ENCODE results near the gene MAPKAPK3. TPM values are rescaled to one million over a fixed set of nuclear protein-coding genes. Genes with fewer than 3 reads are reported as not detected.

MAPKAPK3 gene
- total and polyA plus RNA-seq, 2 donors (not counting 3 experiments of a cell fraction or from before 2014, with no cell fraction given) = 21.3 to 30.5 TPM

- FAIRE-seq = no peak
- BruUV-seq (replicated peaks) = no TSS peak
- no peak for DNase-seq (ENCODE audit: low read depth, low spot score)
- H3K36me3 ChIP-seq (ENCODE audit: control insufficient read depth in 2 of 2, extremely low read depth in 1 of 2, insufficient read depth in 2 of 2, low read length in 2 of 2) = no peaks in the 10 kb centered on the region
- intact Hi-C loops (cut with micrococcal nuclease) = no loop called here
- H3K9me1 ChIP-seq (replicated peaks; ENCODE audit: control insufficient read depth, extremely low read depth, insufficient read depth, low read length) = no peaks in the 10 kb centered on the region
- H3K9ac ChIP-seq (replicated peaks; ENCODE audit: extremely low read depth, insufficient read depth, low read length) = no peak overlapping the region
- TF ChIP-seq FOS (IDR thresholded peaks at IDR 0.05; ENCODE audit: borderline replicate concordance, insufficient read depth, low read length) = no peak
- no peak for TF ChIP-seq EZH2 (IDR thresholded peaks at IDR 0.05; ENCODE audit: borderline replicate concordance, low read depth, low read length, severe bottlenecking)
- no peak for TF ChIP-seq JUN (IDR thresholded peaks at IDR 0.05; ENCODE audit: borderline replicate concordance, insufficient read depth, insufficient read length, low read depth)
- TF ChIP-seq GATA2 (IDR thresholded peaks at IDR 0.05; ENCODE audit: insufficient read depth, insufficient read length, low read depth, low read length) = no peak
- TF ChIP-seq POLR2AphosphoS5 (IDR thresholded peaks at IDR 0.05; ENCODE audit: insufficient read depth, low read depth, low read length) = no peak
- TF ChIP-seq POLR2A (IDR thresholded peaks at IDR 0.05; ENCODE audit: low read depth, low read length) = no peak
- TF ChIP-seq MAX (IDR thresholded peaks at IDR 0.05; ENCODE audit: insufficient read depth, insufficient read length) = no peak
- no peak for TF ChIP-seq MYC (IDR thresholded peaks at IDR 0.05; ENCODE audit: low read depth, low read length)
- TF ChIP-seq CTCF (IDR thresholded peaks at IDR 0.05; ENCODE audit: extremely low read depth in 1 of 2, insufficient read depth in 1 of 2, low read depth in 1 of 2, low read length in 2 of 2) = no peak
- no peaks in the 10 kb centered on the region for H3K4me1 ChIP-seq (ENCODE audit: control insufficient read depth, extremely low read depth, insufficient read depth, low read length)
- no peaks in the 10 kb centered on the region for H3K79me2 ChIP-seq (ENCODE audit: control insufficient read depth, insufficient read depth, low read length)
- ChIA-PET CTCF (interaction anchor here (1.7 to 2.4 kb wide), 2 partner anchors 14 to 24 kb away, joined by 4 to 6 read pairs; partner anchors contain the start of gene CISH), POLR2A (interaction anchor here (1.2 kb wide), 1 partner anchor 24 kb away, joined by 4 read pairs; the partner anchor contains the start of gene CISH)
- H3K4me3 ChIP-seq (replicated peaks in 1 of 3; ENCODE audit: insufficient read depth in 1 of 3, low read depth in 1 of 3, low read length in 3 of 3) = no peak overlapping the region
- H3K27ac ChIP-seq (ENCODE audit: insufficient read depth, low read depth, low read length) = no peak overlapping the region
- no peaks in the 10 kb centered on the region for H3K27me3 ChIP-seq (ENCODE audit: control insufficient read depth in 2 of 2, insufficient read depth in 2 of 2, low read length in 2 of 2)
- no peaks in the 10 kb centered on the region for H3K9me3 ChIP-seq (replicated peaks; ENCODE audit: control insufficient read depth, insufficient read depth, low read length)
- no peak overlapping the region for H3K4me2 ChIP-seq (ENCODE audit: insufficient read depth, low read length)
- no peaks in the 10 kb centered on the region for H4K20me1 ChIP-seq (replicated peaks; ENCODE audit: control insufficient read depth, extremely low read depth, insufficient read depth, low read length)
- dilution Hi-C loops (cut with MboI; ENCODE audit: extremely low pct_ligation_motif_present, low sequenced_read_pairs) = no loop called here
- no peak overlapping the region for H2AFZ ChIP-seq (ENCODE audit: low read depth, low read length)
Observed at GRCh38 chr3:50587806-50588758, 28.9 kb upstream of the MAPKAPK3 start.

Measured in endothelial cell of umbilical vein (primary cell).